ENCODE results near the gene ISCU. TPM values are rescaled to one million over a fixed set of nuclear protein-coding genes. Genes with fewer than 3 reads are reported as not detected.

The ISCU gene
- total and polyA plus RNA-seq, 4 donors, result 86.2 to 132 (median 94.3) TPM

GRCh38 chr12:108518101-108518715 lies 44.2 kb upstream of the ISCU start:
- Histone ChIP-seq H3K9ac (ENCODE audit: insufficient read depth in 1 of 2, low read length in 2 of 2) (no peak overlapping the region), H3K27me3 (ENCODE audit: control insufficient read depth in 3 of 3, insufficient read depth in 3 of 3, low read length in 2 of 3) (no peaks in the 10 kb centered on the region), H3K36me3 (ENCODE audit: control insufficient read depth in 4 of 4, insufficient read depth in 4 of 4, low read length in 4 of 4) (peaks cover 14 to 36% (median 23%) of the 10 kb centered on the region in 4 donors), H3K4me1 (ENCODE audit: control insufficient read depth in 5 of 5, insufficient read depth in 5 of 5, low read length in 5 of 5) (peaks cover 0 to 6% (median 3%) of the 10 kb centered on the region in 5 donors), H3K4me3 (no peak overlapping the region), H3K9me3 (ENCODE audit: control insufficient read depth in 4 of 4, insufficient read depth in 3 of 4, low read length in 3 of 4) (no peaks in the 10 kb centered on the region), H3K27ac (ENCODE audit: low read depth in 1 of 2, low read length in 1 of 2) (no peak overlapping the region)
- 96 to 97% methylated on average over 24 of the region's 24 CpGs for WGBS, 2 donors
- ATAC-seq (ENCODE audit: insufficient read depth, low FRiP score) (no peak), DNase-seq (no peak)
- TF ChIP-seq CTCF (IDR thresholded peaks at IDR 0.05; ENCODE audit: control extremely low read depth, extremely low read depth), result no peak

GRCh38 chr12:108518716-108519496 lies 43.5 kb upstream of the ISCU start:
- Histone ChIP-seq H3K9me3 (ENCODE audit: control insufficient read depth in 4 of 4, insufficient read depth in 3 of 4, low read length in 3 of 4) (no peaks in the 10 kb centered on the region), H3K9ac (ENCODE audit: insufficient read depth in 1 of 2, low read length in 2 of 2) (no peak overlapping the region), H3K4me1 (ENCODE audit: control insufficient read depth in 5 of 5, insufficient read depth in 5 of 5, low read length in 5 of 5) (peaks cover 0 to 6% (median 3%) of the 10 kb centered on the region in 5 donors), H3K27me3 (ENCODE audit: control insufficient read depth in 3 of 3, insufficient read depth in 3 of 3, low read length in 2 of 3) (no peaks in the 10 kb centered on the region), H3K36me3 (ENCODE audit: control insufficient read depth in 4 of 4, insufficient read depth in 4 of 4, low read length in 4 of 4) (peaks cover 16 to 42% (median 28%) of the 10 kb centered on the region in 4 donors), H3K27ac (ENCODE audit: low read depth in 1 of 2, low read length in 1 of 2) (no peak overlapping the region), H3K4me3 (no peak overlapping the region)
- no peak for TF ChIP-seq CTCF (IDR thresholded peaks at IDR 0.05; ENCODE audit: control extremely low read depth, extremely low read depth)
- DNase-seq, result no peak
- ATAC-seq (ENCODE audit: insufficient read depth, low FRiP score), result no peak
- WGBS, 2 donors, result 95 to 96% methylated on average over 39 of the region's 39 CpGs

GRCh38 chr12:108519558-108519957 lies 42.8 kb upstream of the ISCU start:
- WGBS, 2 donors, result 71 to 76% methylated on average over 4 of the region's 4 CpGs
- no peaks in the 10 kb centered on the region for H3K9me3 ChIP-seq (ENCODE audit: control insufficient read depth in 4 of 4, insufficient read depth in 3 of 4, low read length in 3 of 4)
- H3K27me3 ChIP-seq (ENCODE audit: control insufficient read depth in 3 of 3, insufficient read depth in 3 of 3, low read length in 2 of 3), result no peaks in the 10 kb centered on the region
- H3K4me3 ChIP-seq, result no peak overlapping the region
- peaks cover 23 to 48% (median 30%) of the 10 kb centered on the region in 4 donors for H3K36me3 ChIP-seq (ENCODE audit: control insufficient read depth in 4 of 4, insufficient read depth in 4 of 4, low read length in 4 of 4)
- peaks cover 0 to 6% (median 3%) of the 10 kb centered on the region in 5 donors for H3K4me1 ChIP-seq (ENCODE audit: control insufficient read depth in 5 of 5, insufficient read depth in 5 of 5, low read length in 5 of 5)
- no peak for TF ChIP-seq CTCF (IDR thresholded peaks at IDR 0.05; ENCODE audit: control extremely low read depth, extremely low read depth)
- H3K27ac ChIP-seq (ENCODE audit: low read depth in 1 of 2, low read length in 1 of 2), result no peak overlapping the region
- no peak for ATAC-seq (ENCODE audit: insufficient read depth, low FRiP score)
- no peak for DNase-seq
- H3K9ac ChIP-seq (ENCODE audit: insufficient read depth in 1 of 2, low read length in 2 of 2), result no peak overlapping the region

Data from lung (tissue), 12 donors.